Measurements from ENCODE around the gene ADORA2B.

DNA sequence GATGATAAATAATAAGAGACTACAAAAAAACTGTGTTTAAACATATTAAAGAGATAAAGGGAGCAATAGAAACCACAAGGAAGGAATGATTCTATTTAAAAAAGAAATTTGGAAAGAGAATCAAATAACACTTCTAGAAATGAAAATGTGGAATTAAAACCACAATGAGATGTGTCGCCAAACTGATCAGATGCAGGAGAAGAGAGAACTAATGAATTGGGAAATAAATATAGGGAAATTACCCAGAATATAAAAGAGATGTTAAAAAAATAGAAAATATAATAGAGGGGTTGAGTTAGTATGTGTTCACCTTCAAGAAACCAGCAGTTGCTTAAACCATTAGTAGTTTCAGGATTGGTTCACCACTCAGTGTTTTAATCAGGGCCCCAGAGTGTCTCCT is 48.7 kb upstream of the ADORA2B start:
- TF ChIP-seq RAD21 (IDR thresholded peaks at IDR 0.05; ENCODE audit: low read depth) (no peak), YY1 (IDR thresholded peaks at IDR 0.05; ENCODE audit: low read depth) (no peak), EP300 (IDR thresholded peaks at IDR 0.05; ENCODE audit: borderline replicate concordance) (no peak), EGR1 (IDR thresholded peaks at IDR 0.05) (no peak), CREB1 (IDR thresholded peaks at IDR 0.05; ENCODE audit: low read depth) (no peak), TEAD4 (IDR thresholded peaks at IDR 0.05) (no peak)
- TF ChIP-seq, protein P1, sequence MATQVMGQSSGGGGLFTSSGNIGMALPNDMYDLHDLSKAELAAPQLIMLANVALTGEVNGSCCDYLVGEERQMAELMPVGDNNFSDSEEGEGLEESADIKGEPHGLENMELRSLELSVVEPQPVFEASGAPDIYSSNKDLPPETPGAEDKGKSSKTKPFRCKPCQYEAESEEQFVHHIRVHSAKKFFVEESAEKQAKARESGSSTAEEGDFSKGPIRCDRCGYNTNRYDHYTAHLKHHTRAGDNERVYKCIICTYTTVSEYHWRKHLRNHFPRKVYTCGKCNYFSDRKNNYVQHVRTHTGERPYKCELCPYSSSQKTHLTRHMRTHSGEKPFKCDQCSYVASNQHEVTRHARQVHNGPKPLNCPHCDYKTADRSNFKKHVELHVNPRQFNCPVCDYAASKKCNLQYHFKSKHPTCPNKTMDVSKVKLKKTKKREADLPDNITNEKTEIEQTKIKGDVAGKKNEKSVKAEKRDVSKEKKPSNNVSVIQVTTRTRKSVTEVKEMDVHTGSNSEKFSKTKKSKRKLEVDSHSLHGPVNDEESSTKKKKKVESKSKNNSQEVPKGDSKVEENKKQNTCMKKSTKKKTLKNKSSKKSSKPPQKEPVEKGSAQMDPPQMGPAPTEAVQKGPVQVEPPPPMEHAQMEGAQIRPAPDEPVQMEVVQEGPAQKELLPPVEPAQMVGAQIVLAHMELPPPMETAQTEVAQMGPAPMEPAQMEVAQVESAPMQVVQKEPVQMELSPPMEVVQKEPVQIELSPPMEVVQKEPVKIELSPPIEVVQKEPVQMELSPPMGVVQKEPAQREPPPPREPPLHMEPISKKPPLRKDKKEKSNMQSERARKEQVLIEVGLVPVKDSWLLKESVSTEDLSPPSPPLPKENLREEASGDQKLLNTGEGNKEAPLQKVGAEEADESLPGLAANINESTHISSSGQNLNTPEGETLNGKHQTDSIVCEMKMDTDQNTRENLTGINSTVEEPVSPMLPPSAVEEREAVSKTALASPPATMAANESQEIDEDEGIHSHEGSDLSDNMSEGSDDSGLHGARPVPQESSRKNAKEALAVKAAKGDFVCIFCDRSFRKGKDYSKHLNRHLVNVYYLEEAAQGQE (IDR thresholded peaks at IDR 0.05; ENCODE audit: low read depth) = no peak
- TF ChIP-seq, protein P2, sequence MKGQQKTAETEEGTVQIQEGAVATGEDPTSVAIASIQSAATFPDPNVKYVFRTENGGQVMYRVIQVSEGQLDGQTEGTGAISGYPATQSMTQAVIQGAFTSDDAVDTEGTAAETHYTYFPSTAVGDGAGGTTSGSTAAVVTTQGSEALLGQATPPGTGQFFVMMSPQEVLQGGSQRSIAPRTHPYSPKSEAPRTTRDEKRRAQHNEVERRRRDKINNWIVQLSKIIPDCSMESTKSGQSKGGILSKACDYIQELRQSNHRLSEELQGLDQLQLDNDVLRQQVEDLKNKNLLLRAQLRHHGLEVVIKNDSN (IDR thresholded peaks at IDR 0.05) = no peak
- TF ChIP-seq, protein P3, sequence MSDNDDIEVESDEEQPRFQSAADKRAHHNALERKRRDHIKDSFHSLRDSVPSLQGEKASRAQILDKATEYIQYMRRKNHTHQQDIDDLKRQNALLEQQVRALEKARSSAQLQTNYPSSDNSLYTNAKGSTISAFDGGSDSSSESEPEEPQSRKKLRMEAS (IDR thresholded peaks at IDR 0.05) = no peak

Measured in Ishikawa (cell line).